Measurements from ENCODE around the gene PRCC. TPM values are rescaled to one million over a fixed set of nuclear protein-coding genes. Genes with fewer than 3 reads are reported as not detected.

The PRCC gene
- total and polyA plus RNA-seq, 2 of the 8 experiments (the other 6 are each of a cell fraction or from before 2014, with no cell fraction given) = 95.2 to 115 TPM

DNA sequence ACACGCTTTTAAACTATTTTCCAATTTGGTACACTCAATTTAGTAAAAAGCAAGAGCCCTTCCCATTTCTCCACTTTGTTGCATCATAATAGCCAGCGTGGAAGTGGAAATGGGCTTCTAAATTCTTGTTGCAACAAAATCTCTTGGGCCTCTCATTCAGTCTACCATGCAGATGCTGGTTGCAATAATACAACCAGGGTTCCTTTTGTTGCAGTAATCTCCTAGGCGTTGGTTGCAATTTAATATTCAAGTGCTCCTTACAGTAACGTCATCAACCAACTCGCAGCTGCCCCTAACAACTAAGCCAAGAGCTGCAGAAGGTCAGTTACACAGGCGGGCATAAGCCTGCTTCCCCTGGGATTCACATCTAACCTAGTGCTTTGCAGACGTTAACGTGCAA is 13.1 kb upstream of the PRCC start (continued):
- TF ChIP-seq CHD7 (IDR thresholded peaks at IDR 0.05; ENCODE audit: insufficient replicate concordance, low read length) = no peak
- TF ChIP-seq BRCA1 (IDR thresholded peaks at IDR 0.05; ENCODE audit: low read depth, low read length) = no peak
- no peak for TF ChIP-seq HDAC6 (IDR thresholded peaks at IDR 0.05; ENCODE audit: low read depth, low read length)
- no peak for TF ChIP-seq SRF (IDR thresholded peaks at IDR 0.05; ENCODE audit: low read depth, low read length)
- TF ChIP-seq HDAC2 (IDR thresholded peaks at IDR 0.05; ENCODE audit: borderline replicate concordance in 1 of 2, low read depth in 2 of 2, low read length in 2 of 2) = no peak
- TF ChIP-seq JUND (IDR thresholded peaks at IDR 0.05; ENCODE audit: low read length) = no peak
